HG02970 (cell line): ENCODE data around the gene CFC1.
"Not testable (repeated sequence)": the region's sequence is repeated elsewhere in the genome, so short reads cannot be mapped to it uniquely, and the experiment has no call there.

Source experiments
- ATAC-seq: cut with Tn5 transposase; IDR thresholded peaks from one replicate; pipeline ENCODE4 v1.9.1; 2021; ENCODE audit warnings: mild to moderate bottlenecking, moderate library complexity, moderate number of reproducible peaks; ENCODE audit not compliant: unreplicated experiment, low FRiP score

The CFC1 gene

DNA sequence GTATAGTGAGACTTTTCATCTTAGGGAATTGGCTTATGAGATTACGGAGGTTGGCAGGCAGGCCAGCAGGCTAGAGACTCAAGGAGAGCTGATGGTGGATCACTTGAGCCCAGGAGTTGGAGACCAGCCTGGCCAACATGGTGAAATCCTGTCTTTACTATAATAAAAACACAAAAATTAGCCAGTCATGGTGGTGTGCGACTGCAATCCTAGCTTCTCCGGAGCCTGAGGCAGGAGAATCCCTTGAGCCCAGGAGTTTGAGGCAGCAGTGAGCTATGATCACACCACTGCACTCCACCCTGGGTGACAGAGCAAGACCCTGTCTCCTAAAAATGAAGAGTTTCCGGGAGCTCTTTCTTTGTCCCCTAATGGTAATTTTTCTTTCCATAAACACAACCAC, 14.6 kb downstream of the CFC1 start:
- not testable (repeated sequence) for ATAC-seq

GRCh38 chr2:130583582-130583981, 15.8 kb downstream of the CFC1 start:
- not testable (repeated sequence) for ATAC-seq

- ATAC-seq, result not testable (repeated sequence)
Observed at GRCh38 chr2:130582970-130583369, 16.4 kb downstream of the CFC1 start.

- not testable (repeated sequence) for ATAC-seq
Observed at GRCh38 chr2:130581491-130581890, 17.9 kb downstream of the CFC1 start.

GRCh38 chr2:130579121-130579520, 20.3 kb downstream of the CFC1 start:
- not testable (repeated sequence) for ATAC-seq

- not testable (repeated sequence) for ATAC-seq
Observed at GRCh38 chr2:130577559-130577958, 21.8 kb downstream of the CFC1 start.

DNA sequence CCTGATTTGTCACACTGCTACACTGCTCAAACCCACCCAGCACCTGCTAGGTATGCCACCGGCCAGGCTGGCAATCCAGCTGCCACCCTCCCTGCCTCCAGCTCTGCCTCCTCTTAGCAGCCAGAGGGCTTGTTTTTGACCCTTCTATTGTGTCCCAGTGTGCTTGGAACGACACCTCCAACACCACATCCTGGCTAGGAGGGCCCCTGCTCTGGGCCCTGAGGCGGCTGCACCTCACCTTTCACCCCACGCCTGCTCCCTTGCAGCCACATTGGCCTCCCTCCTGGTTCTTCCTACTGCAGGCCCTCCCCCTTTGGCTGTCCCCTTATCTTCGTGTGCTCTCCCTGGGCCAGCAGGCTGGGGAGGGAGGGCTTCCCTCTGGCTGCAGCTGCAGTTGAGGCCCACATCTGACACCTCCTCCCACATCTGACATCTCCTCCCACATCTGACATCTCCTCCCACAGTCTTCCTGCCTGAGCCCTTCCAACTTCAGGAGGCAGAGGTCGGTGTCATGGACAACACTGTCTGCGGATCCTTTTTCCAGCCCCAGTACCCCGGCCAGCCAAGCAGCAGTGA, 23.1 kb downstream of the CFC1 start:
- ATAC-seq, result not testable (repeated sequence)

- not testable (repeated sequence) for ATAC-seq
Observed at GRCh38 chr2:130574230-130574629, 25.1 kb downstream of the CFC1 start.

- ATAC-seq, result not testable (repeated sequence)
Observed at GRCh38 chr2:130571929-130572328, 27.4 kb downstream of the CFC1 start.

GRCh38 chr2:130566165-130566564, 33.2 kb downstream of the CFC1 start:
- not testable (repeated sequence) for ATAC-seq

GRCh38 chr2:130556441-130556840, 42.9 kb downstream of the CFC1 start:
- not testable (repeated sequence) for ATAC-seq

GRCh38 chr2:130554178-130554577, 45.2 kb downstream of the CFC1 start:
- not testable (repeated sequence) for ATAC-seq

- ATAC-seq, result not testable (repeated sequence)
Observed at GRCh38 chr2:130549475-130549874, 49.9 kb downstream of the CFC1 start.

- not testable (repeated sequence) for ATAC-seq
Observed at GRCh38 chr2:130548418-130548817, 51.0 kb downstream of the CFC1 start.

- not testable (repeated sequence) for ATAC-seq
Observed at GRCh38 chr2:130544978-130545377, 54.4 kb downstream of the CFC1 start.

- not testable (repeated sequence) for ATAC-seq
Observed at GRCh38 chr2:130543785-130544528, 55.4 kb downstream of the CFC1 start.

- ATAC-seq, result not testable (repeated sequence)
Observed at GRCh38 chr2:130542789-130543188, 56.6 kb downstream of the CFC1 start.
